Osteoblast (primary cell): ENCODE results near the gene PTTG2. TPM values are rescaled to one million over a fixed set of nuclear protein-coding genes. Genes with fewer than 3 reads are reported as not detected.

Source experiments
- DNase-seq: peaks from one replicate; pipeline ENCODE4 v3.0.0; 2011; ENCODE audit warnings: low spot score, mixed read lengths; ENCODE audit not compliant: insufficient read length; ENCODE audit errors: missing footprints
- H2AFZ ChIP-seq: 2 replicates; pipeline ENCODE4 v1.6.0; 2011; ENCODE audit warnings: mild to moderate bottlenecking, low read length
- H3K27ac ChIP-seq: 2 replicates; pipeline ENCODE4 v1.5.1; 2011; ENCODE audit warnings: mild to moderate bottlenecking, low read depth, low read length, moderate library complexity
- H3K27me3 ChIP-seq: 2 replicates; pipeline ENCODE4 v1.6.0; 2012; ENCODE audit warnings: mild to moderate bottlenecking, control low read depth, inconsistent platforms, low read length, moderate library complexity; ENCODE audit not compliant: insufficient read depth
- H3K36me3 ChIP-seq: 2 replicates; pipeline ENCODE4 v1.5.1; 2011; ENCODE audit warnings: mild to moderate bottlenecking, low read length, control low read depth, moderate library complexity; ENCODE audit not compliant: insufficient read depth
- H3K4me1 ChIP-seq: 2 replicates; pipeline ENCODE4 v1.5.1; 2011; ENCODE audit warnings: mild to moderate bottlenecking, low read length, control low read depth, moderate library complexity; ENCODE audit not compliant: insufficient read depth
- H3K4me2 ChIP-seq: 2 replicates; pipeline ENCODE4 v1.6.0; 2011; ENCODE audit warnings: mild to moderate bottlenecking, low read length; ENCODE audit not compliant: insufficient read depth
- H3K4me3 ChIP-seq: fragments of 200-600 bp; sonication (generic); 3 replicates; pipeline ENCODE4 v1.5.1; 2012; ENCODE audit warnings: mild to moderate bottlenecking, low read length, inconsistent platforms; ENCODE audit not compliant: insufficient read depth
- H3K79me2 ChIP-seq: 2 replicates; pipeline ENCODE4 v1.6.0; 2012; ENCODE audit warnings: mild to moderate bottlenecking, low read length, control low read depth, inconsistent platforms; ENCODE audit not compliant: insufficient read depth
- H3K9me3 ChIP-seq: 2 replicates; pipeline ENCODE4 v1.5.1; 2011; ENCODE audit warnings: low read depth, low read length, control low read depth
- H4K20me1 ChIP-seq: 2 replicates; pipeline ENCODE4 v1.6.0; 2012; ENCODE audit warnings: mild to moderate bottlenecking, low read length, control low read depth; ENCODE audit not compliant: insufficient read depth
- CTCF ChIP-seq: IDR thresholded peaks from 2 replicates; pipeline ENCODE4 v1.5.1; 2011; ENCODE audit warnings: mild to moderate bottlenecking, low read depth, low read length, moderate library complexity; ENCODE audit errors: extremely low read depth
- total RNA-seq: library from RNA; depleted of rRNA; stranded (reverse); fragments of >200 nt; gene quantifications from 2 replicates; pipeline ENCODE4 v1.2.3, GENCODE V29; 2012

Gene PTTG2
- total RNA-seq, 1 donor = not detected

- no peak for TF ChIP-seq CTCF
- no peak overlapping the region for H2AFZ ChIP-seq
- no peaks in the 10 kb centered on the region for H4K20me1 ChIP-seq
- peak; percentile 80 for DNase-seq
- H3K4me2 ChIP-seq = peak overlapping the region; percentile 76
- no peaks in the 10 kb centered on the region for H3K9me3 ChIP-seq
- no peaks in the 10 kb centered on the region for H3K79me2 ChIP-seq
- H3K4me1 ChIP-seq = peaks cover 38% of the 10 kb centered on the region
- H3K36me3 ChIP-seq = no peaks in the 10 kb centered on the region
- no peak overlapping the region for H3K27ac ChIP-seq
- H3K4me3 ChIP-seq = peak overlapping the region; percentile 32
- H3K27me3 ChIP-seq = peaks cover 2% of the 10 kb centered on the region
Measured at GRCh38 chr4:37928426-37929416, 31.5 kb upstream of the PTTG2 start.

- Histone ChIP-seq H3K79me2 (no peaks in the 10 kb centered on the region), H4K20me1 (no peaks in the 10 kb centered on the region), H3K36me3 (no peaks in the 10 kb centered on the region), H3K9me3 (no peaks in the 10 kb centered on the region), H2AFZ (no peak overlapping the region), H3K27me3 (no peaks in the 10 kb centered on the region), H3K27ac (no peak overlapping the region), H3K4me3 (no peak overlapping the region), H3K4me2 (no peak overlapping the region), H3K4me1 (peaks cover 24% of the 10 kb centered on the region)
- no peak for DNase-seq
- no peak for TF ChIP-seq CTCF
Measured at GRCh38 chr4:37934096-37934495, 26.1 kb upstream of the PTTG2 start.

GRCh38 chr4:37934609-37935008, 25.6 kb upstream of the PTTG2 start:
- no peak for DNase-seq
- no peak overlapping the region for H3K27ac ChIP-seq
- no peak overlapping the region for H3K4me3 ChIP-seq
- no peak overlapping the region for H3K4me2 ChIP-seq
- no peaks in the 10 kb centered on the region for H3K27me3 ChIP-seq
- no peaks in the 10 kb centered on the region for H3K36me3 ChIP-seq
- no peaks in the 10 kb centered on the region for H3K79me2 ChIP-seq
- peaks cover 19% of the 10 kb centered on the region for H3K4me1 ChIP-seq
- no peak for TF ChIP-seq CTCF
- H4K20me1 ChIP-seq = no peaks in the 10 kb centered on the region
- H3K9me3 ChIP-seq = no peaks in the 10 kb centered on the region
- no peak overlapping the region for H2AFZ ChIP-seq

- Histone ChIP-seq H2AFZ (no peak overlapping the region), H4K20me1 (no peaks in the 10 kb centered on the region), H3K27me3 (no peaks in the 10 kb centered on the region), H3K27ac (no peak overlapping the region), H3K4me3 (no peak overlapping the region), H3K36me3 (no peaks in the 10 kb centered on the region), H3K79me2 (no peaks in the 10 kb centered on the region), H3K9me3 (no peaks in the 10 kb centered on the region), H3K4me2 (no peak overlapping the region), H3K4me1 (peaks cover 16% of the 10 kb centered on the region)
- no peak for TF ChIP-seq CTCF
- no peak for DNase-seq
Measured at GRCh38 chr4:37935026-37935425, 25.2 kb upstream of the PTTG2 start.
